ENCODE data around the gene BOC.

GRCh38 chr3:113278599-113278955 is 67.2 kb downstream of the BOC start:
- no peak for TF ChIP-seq CTCF (conservative IDR thresholded peaks at IDR 0.05 in 1 of 2, IDR thresholded peaks at IDR 0.05 in 1 of 2; ENCODE audit: low read depth in 1 of 2, low read length in 2 of 2)
- no peak for TF ChIP-seq EZH2 (IDR thresholded peaks at IDR 0.05; ENCODE audit: low read length, missing control alignments)

Data from fibroblast of lung (primary cell).